ENCODE results near the gene CALB2.

DNA sequence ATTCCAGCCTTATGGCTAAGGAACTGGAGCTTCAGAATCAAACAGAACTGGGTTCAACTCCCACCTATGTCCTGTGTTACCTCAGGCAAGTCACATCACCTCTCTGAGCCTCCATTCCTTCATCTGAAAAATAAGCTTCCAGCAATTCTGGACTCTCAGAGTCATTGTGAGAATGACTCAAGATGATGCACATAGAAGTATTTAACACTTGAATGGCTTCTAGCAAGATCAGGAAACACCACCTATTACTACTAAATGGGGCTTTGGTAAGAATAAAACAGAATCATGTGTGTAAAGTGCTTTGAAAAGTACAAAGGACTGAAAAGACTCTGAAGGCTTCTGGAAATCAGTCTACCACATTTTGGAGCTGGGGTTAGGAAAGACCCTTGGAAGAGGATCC, 30.8 kb upstream of the CALB2 start:
- no peak for TF ChIP-seq EZH2 (IDR thresholded peaks at IDR 0.05; ENCODE audit: borderline replicate concordance, low read depth, low read length, severe bottlenecking)
- TF ChIP-seq, protein P1, sequence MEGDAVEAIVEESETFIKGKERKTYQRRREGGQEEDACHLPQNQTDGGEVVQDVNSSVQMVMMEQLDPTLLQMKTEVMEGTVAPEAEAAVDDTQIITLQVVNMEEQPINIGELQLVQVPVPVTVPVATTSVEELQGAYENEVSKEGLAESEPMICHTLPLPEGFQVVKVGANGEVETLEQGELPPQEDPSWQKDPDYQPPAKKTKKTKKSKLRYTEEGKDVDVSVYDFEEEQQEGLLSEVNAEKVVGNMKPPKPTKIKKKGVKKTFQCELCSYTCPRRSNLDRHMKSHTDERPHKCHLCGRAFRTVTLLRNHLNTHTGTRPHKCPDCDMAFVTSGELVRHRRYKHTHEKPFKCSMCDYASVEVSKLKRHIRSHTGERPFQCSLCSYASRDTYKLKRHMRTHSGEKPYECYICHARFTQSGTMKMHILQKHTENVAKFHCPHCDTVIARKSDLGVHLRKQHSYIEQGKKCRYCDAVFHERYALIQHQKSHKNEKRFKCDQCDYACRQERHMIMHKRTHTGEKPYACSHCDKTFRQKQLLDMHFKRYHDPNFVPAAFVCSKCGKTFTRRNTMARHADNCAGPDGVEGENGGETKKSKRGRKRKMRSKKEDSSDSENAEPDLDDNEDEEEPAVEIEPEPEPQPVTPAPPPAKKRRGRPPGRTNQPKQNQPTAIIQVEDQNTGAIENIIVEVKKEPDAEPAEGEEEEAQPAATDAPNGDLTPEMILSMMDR (IDR thresholded peaks at IDR 0.05; ENCODE audit: extremely low read depth in 1 of 2, insufficient read depth in 1 of 2, low read depth in 1 of 2, low read length in 2 of 2), result no peak
- TF ChIP-seq POLR2A (IDR thresholded peaks at IDR 0.05; ENCODE audit: low read depth, low read length), result no peak
- TF ChIP-seq MYC (IDR thresholded peaks at IDR 0.05; ENCODE audit: low read depth, low read length), result no peak
- no peak for TF ChIP-seq POLR2AphosphoS5 (IDR thresholded peaks at IDR 0.05; ENCODE audit: insufficient read depth, low read depth, low read length)
- no peak for TF ChIP-seq JUN (IDR thresholded peaks at IDR 0.05; ENCODE audit: borderline replicate concordance, insufficient read depth, insufficient read length, low read depth)
- no peak for TF ChIP-seq FOS (IDR thresholded peaks at IDR 0.05; ENCODE audit: borderline replicate concordance, insufficient read depth, low read length)
- TF ChIP-seq, protein P2, sequence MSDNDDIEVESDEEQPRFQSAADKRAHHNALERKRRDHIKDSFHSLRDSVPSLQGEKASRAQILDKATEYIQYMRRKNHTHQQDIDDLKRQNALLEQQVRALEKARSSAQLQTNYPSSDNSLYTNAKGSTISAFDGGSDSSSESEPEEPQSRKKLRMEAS (IDR thresholded peaks at IDR 0.05; ENCODE audit: insufficient read depth, insufficient read length), result no peak
